A172 (cell line): Measurements from ENCODE around the gene TAS2R19. TPM values are rescaled to one million over a fixed set of nuclear protein-coding genes. Genes with fewer than 3 reads are reported as not detected.

Experiments
- DNase-seq: peaks from one replicate; pipeline ENCODE4 v3.0.0-alpha.2; 2015; ENCODE audit warnings: low spot score
- total RNA-seq: library from RNA; depleted of rRNA; stranded (reverse); fragments of >200 nt; shearing (Covaris generic); gene quantifications from 2 replicates; pipeline ENCODE4 v1.2.3, GENCODE V29; 2014; rRNA removed

TAS2R19 gene
- total RNA-seq, 1 experiment from 2014 or later = 1.3 TPM

DNA sequence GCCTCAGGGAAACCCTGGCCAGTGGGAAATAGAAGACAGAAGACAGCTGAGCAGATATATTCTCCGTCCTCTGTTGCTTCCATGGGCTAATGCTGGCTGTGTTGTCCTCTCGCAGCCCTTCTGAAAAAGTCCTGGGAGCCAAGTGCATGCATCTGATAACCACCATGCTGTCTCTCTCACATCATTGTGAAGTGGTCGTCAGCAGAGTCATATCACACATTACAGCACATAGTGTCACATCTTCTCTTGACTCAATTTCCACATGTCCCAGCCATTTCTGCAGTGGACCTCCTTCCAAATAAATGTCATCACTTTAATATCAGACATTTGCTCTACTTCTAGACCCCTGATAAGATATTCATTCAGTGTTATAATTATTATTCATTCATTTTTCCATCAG is 28.1 kb downstream of the TAS2R19 start:
- no peak for DNase-seq

DNA sequence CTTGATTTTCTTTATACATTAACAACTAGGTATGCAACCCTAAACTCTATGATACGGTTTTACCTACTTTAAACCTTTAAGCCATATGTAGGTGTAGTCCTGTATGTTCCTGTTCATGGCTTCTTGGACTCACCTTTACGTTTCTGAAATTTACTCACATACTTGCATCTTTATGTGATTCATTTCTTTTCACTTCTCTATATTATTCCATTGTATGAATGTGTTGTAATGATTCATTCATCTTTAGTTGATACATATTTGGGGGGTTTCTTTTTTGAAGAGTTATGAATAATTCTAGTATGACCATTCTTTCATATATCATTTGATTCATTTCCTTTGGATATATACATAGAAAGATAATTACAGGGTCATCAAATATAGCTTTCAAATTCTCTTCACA is 33.3 kb downstream of the TAS2R19 start:
- DNase-seq = no peak

DNA sequence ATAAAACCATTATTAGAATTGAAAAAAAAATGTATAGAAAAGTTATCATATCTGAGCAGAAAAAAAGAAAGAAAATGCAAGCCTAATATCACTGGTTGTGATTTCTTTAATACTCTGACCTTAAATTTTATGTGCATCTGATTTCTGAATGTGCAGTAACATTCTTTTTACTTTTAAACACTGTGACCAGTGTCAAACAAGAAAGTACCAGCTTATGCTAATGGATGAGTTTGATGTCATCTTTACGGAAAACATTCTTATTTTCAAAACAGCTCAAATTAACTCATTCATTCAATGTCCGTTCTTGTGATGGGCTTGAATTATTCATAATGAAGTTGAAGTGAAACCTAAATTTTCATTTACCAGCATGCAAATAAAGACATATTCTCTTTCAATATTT is 35.6 kb downstream of the TAS2R19 start, which contains the start of gene TAS2R50:
Gene TAS2R50, minus strand, starts transcription at position 101 of the 400 bp plus-strand sequence. Its CDS starts 52 bp downstream, at position 49.
- no peak for DNase-seq

DNA sequence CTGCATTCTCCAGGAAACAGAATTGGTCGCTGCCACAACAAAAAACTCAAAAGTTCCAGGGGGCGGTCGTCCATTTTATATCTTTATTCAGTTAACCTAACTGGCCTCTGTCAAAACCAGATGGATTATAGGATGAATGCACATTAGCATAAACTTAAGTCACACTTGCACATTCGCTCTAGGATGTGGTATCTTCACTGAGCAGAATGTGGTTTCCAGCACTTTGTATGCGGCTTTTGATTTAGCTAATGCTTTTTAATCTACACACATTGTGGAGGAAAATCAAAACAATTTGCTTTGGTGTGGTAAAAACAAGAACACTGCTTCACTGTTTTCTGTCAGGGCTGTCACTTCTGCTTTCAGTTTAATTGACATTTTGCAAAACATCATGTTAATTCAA is 40.2 kb downstream of the TAS2R19 start:
- no peak for DNase-seq

DNA sequence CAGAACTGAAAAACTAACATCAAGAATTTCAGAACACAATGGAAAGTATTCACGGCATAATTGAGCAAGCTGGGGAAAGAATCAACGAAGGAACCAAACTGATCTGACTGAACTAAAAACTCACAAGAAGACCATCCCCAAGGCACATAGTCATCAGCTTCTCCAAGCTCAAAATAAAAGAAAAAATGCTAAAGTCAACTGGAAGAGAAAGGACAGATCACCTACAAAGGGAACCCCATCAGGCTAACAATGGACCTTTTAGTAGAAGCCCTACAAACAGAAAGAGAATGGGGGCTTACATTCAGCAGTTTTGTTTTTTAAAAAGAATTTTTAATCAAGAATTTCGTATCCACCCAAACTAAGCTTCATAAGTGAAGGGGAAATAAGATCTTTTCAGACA is 47.5 kb downstream of the TAS2R19 start:
- DNase-seq = no peak

Other genes starting within 250 kb of the TAS2R19 start
- not detected in 2 replicates for gene TAS2R7, start 220.0 kb downstream of the TAS2R19 start, total RNA-seq
- gene TAS2R8, start 215.3 kb downstream of the TAS2R19 start, total RNA-seq = not detected in 2 replicates
- not detected in 2 replicates for gene TAS2R9, start 212.5 kb downstream of the TAS2R19 start, total RNA-seq
- gene TAS2R10, start 196.3 kb downstream of the TAS2R19 start, total RNA-seq = not detected in 2 replicates
- gene PRR4, start 173.1 kb downstream of the TAS2R19 start, total RNA-seq = 0.28 TPM in 1 of 2 replicates, not detected in the other
- gene PRH1, start 138.4 kb downstream of the TAS2R19 start, total RNA-seq = 0.57 and 9.3 TPM in 2 replicates
- gene TAS2R13, start 113.1 kb downstream of the TAS2R19 start, total RNA-seq = 0.36 TPM in 1 of 2 replicates, not detected in the other
- gene PRH2, start 93.4 kb downstream of the TAS2R19 start, total RNA-seq = not detected in 2 replicates
- 1.2 and 1.7 TPM in 2 replicates for gene TAS2R14, start 83.4 kb downstream of the TAS2R19 start, total RNA-seq
- gene TAS2R50, start 35.7 kb downstream of the TAS2R19 start, total RNA-seq = not detected in 2 replicates
- gene TAS2R20, start 24.3 kb downstream of the TAS2R19 start, total RNA-seq = 0.46 and 0.79 TPM in 2 replicates
- gene TAS2R31, start 8.8 kb upstream of the TAS2R19 start, total RNA-seq = 1.1 and 2.5 TPM in 2 replicates
- gene TAS2R46, start 39.7 kb upstream of the TAS2R19 start, total RNA-seq = 0.60 TPM in 1 of 2 replicates, not detected in the other
- not detected in 2 replicates for gene TAS2R43, start 69.7 kb upstream of the TAS2R19 start, total RNA-seq
- 0.05 and 0.48 TPM in 2 replicates for gene TAS2R30, start 112.0 kb upstream of the TAS2R19 start, total RNA-seq
- gene SMIM10L1, start 148.6 kb upstream of the TAS2R19 start, total RNA-seq = 5.2 and 8.0 TPM in 2 replicates
- gene TAS2R42, start 164.3 kb upstream of the TAS2R19 start, total RNA-seq = not detected in 2 replicates
- not detected in 2 replicates for gene PRB3, start 247.1 kb upstream of the TAS2R19 start, total RNA-seq